ENCODE data around the gene CD209.
A peak's percentile ranks its signal among the peaks of the same experiment; 100 is the strongest.

CD209 gene

DNA sequence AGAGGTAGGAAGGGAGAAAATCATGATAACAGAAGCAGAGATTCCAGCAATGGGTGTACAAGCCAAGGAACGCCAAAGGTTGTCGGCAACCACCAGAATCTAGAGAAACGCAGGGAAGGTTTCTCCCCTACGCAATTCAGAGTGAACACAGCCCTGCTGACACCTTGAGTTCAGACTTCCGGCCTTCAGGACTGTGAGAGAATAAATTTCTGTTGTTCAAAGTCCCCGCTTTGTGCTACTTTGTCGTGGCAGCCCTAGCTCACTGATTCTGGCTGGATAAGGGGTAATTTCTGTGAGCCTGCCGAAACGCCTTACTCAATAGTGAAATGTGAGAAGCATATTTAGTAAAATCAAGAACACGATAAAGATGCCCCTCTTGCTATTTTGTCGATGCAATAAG, 10.1 kb downstream of the CD209 start:
- DNase-seq, result no peak

GRCh38 chr19:7736148-7736547, 11.2 kb downstream of the CD209 start:
- DNase-seq, result no peak

DNA sequence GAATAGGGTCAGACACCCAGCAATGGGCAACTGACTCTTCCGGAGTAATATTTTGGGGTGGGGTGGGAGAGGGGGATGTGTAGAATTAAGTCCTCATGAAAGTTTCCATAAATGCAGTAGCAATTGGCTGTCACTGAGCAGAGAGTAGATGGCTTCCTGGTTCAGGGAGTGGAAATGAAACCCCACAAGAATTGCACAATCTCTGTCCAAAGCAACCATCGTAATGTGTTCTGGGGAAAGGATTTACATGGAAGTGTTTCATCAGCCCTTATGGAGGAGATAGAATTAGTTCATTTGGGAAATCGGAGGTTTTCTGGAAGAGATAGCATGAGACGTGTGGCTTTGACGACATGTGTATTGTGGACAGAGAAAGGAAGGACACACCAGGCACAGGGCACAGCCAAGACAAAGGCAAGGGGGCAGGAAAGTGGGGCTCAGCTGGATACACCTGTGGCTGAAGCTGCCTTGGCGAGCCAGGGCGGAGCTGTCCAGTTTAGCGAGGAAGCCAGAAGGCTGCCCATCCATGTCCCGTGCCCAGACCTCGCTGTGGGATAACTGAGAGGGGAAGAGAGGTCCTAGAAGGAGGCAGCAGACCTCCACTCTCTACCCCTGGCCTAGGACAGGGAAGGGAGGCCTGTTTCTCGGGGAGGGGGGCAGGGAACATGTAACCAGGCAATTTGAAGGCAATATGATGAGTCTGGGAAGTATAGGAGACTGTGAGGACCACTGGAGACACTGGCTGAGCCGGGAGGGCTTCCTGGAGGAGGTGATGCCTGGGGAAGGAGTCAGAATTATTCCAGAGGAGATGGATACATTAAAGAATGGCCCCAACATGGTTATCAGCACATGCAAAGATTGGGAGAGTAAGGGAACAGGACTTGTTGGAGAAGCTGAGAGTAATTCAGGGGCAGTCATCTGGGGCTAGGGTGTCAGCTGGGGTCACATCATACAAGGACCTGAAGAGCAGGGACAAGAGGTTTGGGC, 12.8 kb downstream of the CD209 start:
- peak; percentile 86 to 92 for DNase-seq

DNA sequence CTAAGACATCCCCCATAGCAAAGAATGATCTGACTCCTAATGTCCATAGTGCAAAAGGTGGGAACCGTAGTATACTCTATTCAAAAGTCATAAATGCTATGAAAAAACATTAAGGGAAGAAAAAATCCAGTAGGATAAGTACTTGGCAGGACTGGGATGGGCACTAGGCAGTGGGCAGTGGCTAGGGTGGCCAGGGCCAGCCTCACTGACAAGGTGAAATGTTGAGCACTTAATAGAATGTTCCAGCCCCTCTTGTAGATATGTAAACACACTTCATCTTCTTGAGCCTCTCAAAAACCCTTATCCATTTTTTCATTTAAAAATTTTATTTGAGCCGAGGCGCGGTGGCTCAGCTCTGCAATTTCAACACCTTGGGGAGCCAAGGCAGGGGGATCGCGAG, 14.0 kb downstream of the CD209 start:
- no peak for DNase-seq

- no peak for DNase-seq
Measured at GRCh38 chr19:7732045-7732444, 15.3 kb downstream of the CD209 start, which contains the start of gene CLEC4G. Gene CLEC4G (minus strand): TSS chr19:7732110. CDS start chr19:7732102, 8 bp downstream.

- no peak for DNase-seq
Measured at GRCh38 chr19:7731615-7732014, 15.7 kb downstream of the CD209 start.

DNA sequence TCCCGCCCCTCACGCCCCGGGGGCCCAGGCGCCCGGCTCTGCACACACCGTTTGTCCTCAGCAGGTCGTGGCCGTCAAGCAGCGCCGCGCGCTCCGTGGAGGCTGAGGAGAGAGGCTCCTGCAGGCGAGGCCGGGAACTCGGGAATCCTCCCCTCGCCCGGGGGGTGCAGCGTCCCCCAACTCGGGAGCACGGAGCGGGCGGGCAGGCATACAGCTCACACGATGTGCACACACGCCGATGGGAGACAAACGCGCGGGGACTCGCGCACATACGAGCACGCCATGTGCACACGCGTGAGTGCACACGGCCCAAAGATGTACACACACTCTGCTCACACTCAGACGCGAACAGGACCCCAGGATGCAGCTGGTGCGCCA, 16.1 kb downstream of the CD209 start:
- no peak for DNase-seq

DNA sequence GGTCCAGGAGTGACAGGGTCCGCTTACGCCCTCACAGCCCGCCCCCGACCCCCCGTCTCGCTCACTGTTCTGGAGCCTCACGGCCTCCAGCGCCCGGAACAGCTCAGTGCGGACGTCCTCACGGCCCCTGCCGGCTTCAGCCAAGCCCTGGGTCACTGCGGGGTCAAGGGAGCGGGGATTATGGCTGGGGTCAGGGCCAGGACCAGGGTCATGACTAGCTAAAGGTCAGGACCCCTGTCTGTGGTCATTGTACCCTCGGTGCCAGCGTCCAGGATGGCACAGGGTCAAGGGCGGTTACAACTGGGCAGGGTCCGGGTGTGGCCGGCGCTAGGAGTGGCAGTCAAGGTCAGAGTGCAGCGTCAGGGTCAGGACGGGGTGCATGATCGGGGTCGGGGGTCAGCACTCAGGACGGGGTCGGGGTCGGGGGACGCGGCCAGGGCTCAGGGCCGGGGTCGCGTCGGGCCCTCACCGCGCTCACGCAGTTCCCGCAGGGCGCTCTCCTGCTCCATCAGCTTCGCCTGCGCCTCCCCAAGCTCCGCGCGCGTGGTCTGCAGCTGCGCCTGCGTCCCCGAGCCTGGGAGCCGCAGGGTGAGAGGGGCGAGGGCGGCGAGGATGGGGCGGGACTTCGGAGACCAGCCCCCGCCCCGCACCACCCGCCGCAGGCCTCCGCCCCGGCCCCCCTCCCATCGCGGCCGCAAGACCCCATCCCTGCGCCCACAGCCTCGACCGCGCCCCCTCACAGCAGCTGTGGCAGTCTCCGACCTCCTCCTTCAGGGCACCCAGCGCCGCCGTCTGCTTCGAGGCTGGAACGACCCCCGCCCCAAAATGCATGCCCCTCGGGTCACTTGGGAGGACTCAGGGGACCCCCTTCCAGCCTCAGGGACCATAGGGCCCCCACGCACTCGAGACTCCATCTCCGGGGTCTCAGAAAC, 16.8 kb downstream of the CD209 start:
- DNase-seq, result no peak

GRCh38 chr19:7729831-7730285, 17.5 kb downstream of the CD209 start:
- DNase-seq, result no peak

- DNase-seq, result no peak
Measured at GRCh38 chr19:7729211-7729610, 18.1 kb downstream of the CD209 start.

GRCh38 chr19:7725791-7726190, 21.5 kb downstream of the CD209 start:
- no peak for DNase-seq

GRCh38 chr19:7722231-7722651, 25.1 kb downstream of the CD209 start:
- DNase-seq, result no peak

- DNase-seq, result no peak
Measured at GRCh38 chr19:7720351-7720750, 27.0 kb downstream of the CD209 start.

DNA sequence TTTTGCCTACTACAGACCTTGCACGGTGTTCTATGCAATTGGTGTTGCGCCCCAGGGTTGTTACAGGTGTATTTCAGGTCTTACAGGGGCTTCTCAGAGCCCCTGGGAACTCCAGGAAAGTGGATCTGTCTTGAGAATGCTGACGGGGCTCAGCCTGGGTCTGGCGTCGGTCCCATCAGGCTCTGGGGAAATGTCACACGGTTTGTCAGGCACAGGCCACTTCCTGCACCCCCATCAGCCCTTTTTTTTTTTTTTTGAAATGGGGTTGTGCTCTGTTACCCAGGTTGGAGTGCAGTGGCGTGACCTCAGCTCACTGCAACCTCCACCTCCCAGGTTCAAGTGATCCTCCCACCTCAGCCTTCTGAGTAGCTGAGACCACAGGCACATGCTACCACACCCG, 28.7 kb downstream of the CD209 start:
- no peak for DNase-seq

DNA sequence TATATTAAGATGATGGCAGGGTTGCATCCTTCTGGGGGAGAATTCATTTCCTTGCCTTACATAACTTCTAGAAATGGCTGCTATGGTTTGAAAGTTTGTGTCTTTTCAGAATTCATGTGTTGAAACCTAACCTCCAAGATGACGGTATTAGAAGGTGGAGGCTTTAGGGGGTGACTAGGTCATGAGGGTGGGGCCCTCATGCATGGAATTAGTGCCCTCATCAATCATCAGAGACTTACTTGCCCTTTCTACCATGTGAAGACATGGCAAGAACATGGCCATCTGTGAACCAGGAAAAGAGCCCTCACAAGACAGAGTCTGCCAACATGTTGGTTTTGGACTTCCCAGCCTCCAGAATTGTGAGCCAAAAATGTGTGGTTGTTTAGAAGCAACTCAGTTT, 30.6 kb downstream of the CD209 start:
- DNase-seq, result no peak

GRCh38 chr19:7715671-7716070, 31.7 kb downstream of the CD209 start:
- DNase-seq, result no peak

DNA sequence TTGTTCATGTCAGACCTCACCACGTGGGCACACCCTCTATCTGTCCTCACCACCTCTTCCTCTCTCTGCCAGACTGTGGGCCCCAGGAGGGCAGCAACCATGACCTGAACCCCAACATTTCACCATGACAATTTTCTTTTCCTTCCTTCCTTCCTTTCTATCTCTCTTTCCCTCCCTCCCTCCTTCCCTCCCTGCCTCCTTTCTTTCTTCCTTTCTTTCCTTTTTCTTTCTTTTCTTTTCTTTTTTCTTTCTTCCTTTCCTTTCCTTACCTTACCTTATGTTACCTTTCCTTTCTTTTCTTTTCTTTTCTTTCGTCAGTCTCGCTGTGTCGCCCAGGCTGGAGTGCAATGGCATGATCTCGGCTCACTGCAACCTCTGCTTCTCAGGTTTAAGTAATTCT, 36.7 kb downstream of the CD209 start:
- no peak for DNase-seq

- DNase-seq, result no peak
Measured at GRCh38 chr19:7709932-7710460, 37.3 kb downstream of the CD209 start.

DNA sequence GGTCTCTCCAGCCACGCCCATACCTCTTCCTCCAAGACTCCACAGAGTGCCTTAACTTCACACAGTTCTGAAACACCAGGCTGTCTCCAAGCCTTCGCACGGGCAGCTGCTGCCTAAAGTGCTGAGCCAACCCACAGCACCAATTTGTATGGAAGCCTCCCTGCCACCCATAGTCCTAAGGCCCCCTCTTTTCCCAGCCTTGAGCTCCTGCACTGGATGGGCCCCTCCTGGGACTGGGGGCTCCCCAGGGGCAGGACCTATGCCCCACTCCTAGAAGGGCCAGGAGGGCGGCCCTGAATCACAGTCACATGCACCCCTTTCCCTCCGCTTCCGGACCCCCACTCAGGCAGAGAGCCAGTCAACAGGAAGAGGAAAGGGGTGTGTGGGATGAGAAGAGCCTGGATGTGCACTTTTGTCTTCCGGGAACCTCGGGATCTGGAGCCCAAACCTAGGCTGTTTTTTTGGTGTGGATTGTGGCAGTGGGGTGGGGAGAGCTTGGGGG, 40.3 kb downstream of the CD209 start:
- DNase-seq, result peak; percentile 37 to 64

DNA sequence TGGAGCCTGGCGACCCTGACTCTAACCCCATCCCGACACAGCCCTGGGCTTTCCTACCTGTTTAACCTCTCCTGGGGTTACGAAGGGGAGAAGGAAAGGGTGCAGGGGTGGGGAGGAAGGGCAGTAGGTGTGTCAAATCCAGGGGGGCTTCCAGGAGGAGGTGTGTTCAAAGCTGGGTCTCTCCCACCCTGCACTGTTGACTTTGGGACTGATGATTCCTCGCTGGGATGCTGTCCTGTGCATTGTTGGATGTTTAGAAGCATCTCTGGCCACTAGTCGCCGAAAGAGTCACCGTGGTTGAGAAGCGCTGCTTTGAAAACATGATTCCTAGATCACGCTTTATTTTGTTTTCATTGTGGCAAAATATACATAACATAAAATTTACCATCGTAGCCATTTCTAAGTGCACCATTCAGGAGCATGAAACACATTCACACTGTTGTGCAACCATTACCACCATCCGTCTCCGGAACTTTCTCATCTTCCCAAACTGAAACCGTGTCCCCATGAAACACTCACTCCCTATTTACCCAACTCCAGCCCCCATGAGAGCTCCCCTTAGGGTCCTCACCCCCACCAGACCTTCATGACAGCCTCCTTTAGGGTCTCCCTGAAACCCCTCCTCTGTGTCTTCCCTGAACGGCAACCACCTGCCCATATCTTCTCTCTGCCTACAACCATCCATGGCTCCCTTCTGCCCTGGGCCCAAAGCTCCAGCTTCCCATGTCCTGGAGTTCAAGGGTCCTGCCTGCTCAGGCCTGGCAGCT, 41.0 kb downstream of the CD209 start:
- peak; percentile 47 to 50 for DNase-seq

DNA sequence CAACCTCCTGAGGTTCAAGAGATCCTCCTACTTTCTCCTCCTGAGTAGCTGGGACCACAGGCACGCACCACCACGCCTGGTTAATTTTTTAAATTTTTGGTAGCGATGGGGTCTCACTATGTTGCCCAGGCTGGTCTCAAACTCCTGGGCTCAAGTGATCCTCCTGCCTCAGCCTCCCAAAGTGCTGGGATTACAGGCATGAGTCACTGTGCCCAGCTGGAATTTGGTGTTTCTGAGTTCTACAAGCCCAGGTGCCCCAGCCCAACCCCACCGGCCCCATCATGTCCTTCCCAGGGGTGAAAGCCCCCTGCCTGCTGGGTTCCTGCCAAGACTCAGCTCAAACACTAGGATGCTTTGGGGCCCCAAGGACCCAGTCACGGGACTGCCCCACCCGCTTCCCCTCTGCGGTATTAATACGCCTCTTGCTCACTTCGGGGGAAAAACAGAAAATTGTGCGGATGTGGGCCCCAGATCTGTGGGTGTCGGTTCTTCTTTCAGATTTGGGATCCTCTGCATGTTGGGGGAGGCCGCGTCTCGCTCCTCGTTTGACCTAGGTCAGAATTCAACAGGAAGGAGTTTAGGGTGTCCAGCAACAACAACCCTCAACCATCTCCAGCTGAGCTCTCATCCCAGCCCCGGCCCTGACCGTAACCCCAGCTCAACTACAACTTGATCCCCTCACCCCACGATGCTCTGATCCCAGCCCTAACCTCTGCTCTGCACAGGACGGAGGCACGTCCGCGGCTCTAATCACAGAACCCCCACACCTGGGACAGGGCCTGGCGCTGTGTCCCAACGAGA, 41.7 kb downstream of the CD209 start:
- peak; percentile 96 for DNase-seq

All from inflammatory macrophage (primary cell).